ENCODE results near the gene AK3. TPM values are rescaled to one million over a fixed set of nuclear protein-coding genes. Genes with fewer than 3 reads are reported as not detected.

Gene AK3
- polyA plus RNA-seq, 1 donor (not counting 4 experiments of a cell fraction or from before 2014, with no cell fraction given), result 45.8 TPM

- no peak overlapping the region for H2AFZ ChIP-seq (ENCODE audit: control insufficient read depth, low read length)
- dilution Hi-C loops (cut with MboI; ENCODE audit: extremely low pct_ligation_motif_present, low sequenced_read_pairs), result no loop called here
Measured at GRCh38 chr9:4732890-4733289, 8.1 kb downstream of the AK3 start.

GRCh38 chr9:4727593-4727992 is 13.4 kb downstream of the AK3 start:
- H3K36me3 ChIP-seq (ENCODE audit: control insufficient read depth in 2 of 2, extremely low read depth in 1 of 2, insufficient read depth in 2 of 2, low read length in 2 of 2), result peaks cover 0 to 5% of the 10 kb centered on the region in 2 experiments
- H3K9ac ChIP-seq (ENCODE audit: control insufficient read depth, extremely low read depth, insufficient read depth, low read length), result no peak overlapping the region
- no peak overlapping the region for H3K27ac ChIP-seq (ENCODE audit: control insufficient read depth, insufficient read depth, low read length)
- no peaks in the 10 kb centered on the region for H3K9me1 ChIP-seq (ENCODE audit: control insufficient read depth, extremely low read depth, insufficient read depth, low read length)
- no peaks in the 10 kb centered on the region for H3K27me3 ChIP-seq (ENCODE audit: control insufficient read depth, extremely low read depth, insufficient read depth, low read length)
- peaks cover 19% of the 10 kb centered on the region for H3K79me2 ChIP-seq (ENCODE audit: control insufficient read depth, insufficient read depth, low read length)
- FAIRE-seq (no peak), DNase-seq (ENCODE audit: low read depth, low spot score) (no peak)
- no peak for TF ChIP-seq CTCF (optimal IDR thresholded peaks at IDR 0.05 in 1 of 3, IDR thresholded peaks at IDR 0.05 in 1 of 3, conservative IDR thresholded peaks at IDR 0.05 in 1 of 3; ENCODE audit: extremely low read depth in 1 of 3, insufficient read depth in 2 of 3, low read length in 3 of 3)
- TF ChIP-seq EZH2 (IDR thresholded peaks at IDR 0.05; ENCODE audit: low read length), result no peak
- H3K4me2 ChIP-seq (ENCODE audit: control insufficient read depth, extremely low read depth, insufficient read depth, low read depth, low read length), result no peak overlapping the region
- dilution Hi-C loops (cut with MboI; ENCODE audit: extremely low pct_ligation_motif_present, low sequenced_read_pairs), result no loop called here
- H2AFZ ChIP-seq (ENCODE audit: control insufficient read depth, low read length), result no peak overlapping the region
- H3K4me1 ChIP-seq (ENCODE audit: control insufficient read depth, extremely low read depth, insufficient read depth, low read length), result no peaks in the 10 kb centered on the region
- H4K20me1 ChIP-seq (ENCODE audit: control insufficient read depth, extremely low read depth, insufficient read depth, low read length), result no peaks in the 10 kb centered on the region
- no peak overlapping the region for H3K4me3 ChIP-seq (ENCODE audit: control insufficient read depth in 2 of 3, extremely low read depth in 1 of 3, insufficient read depth in 2 of 3, low read depth in 1 of 3, low read length in 3 of 3)
- H3K9me3 ChIP-seq (ENCODE audit: control insufficient read depth, low read depth, low read length), result no peaks in the 10 kb centered on the region

More at GRCh38 chr9:4732890-4733289, 8.1 kb downstream of the AK3 start:
- no peaks in the 10 kb centered on the region for H3K4me1 ChIP-seq (ENCODE audit: control insufficient read depth, extremely low read depth, insufficient read depth, low read length)
- no peaks in the 10 kb centered on the region for H3K9me1 ChIP-seq (ENCODE audit: control insufficient read depth, extremely low read depth, insufficient read depth, low read length)
- H3K79me2 ChIP-seq (ENCODE audit: control insufficient read depth, insufficient read depth, low read length), result peaks cover 47% of the 10 kb centered on the region
- TF ChIP-seq EZH2 (IDR thresholded peaks at IDR 0.05; ENCODE audit: low read length) (no peak), CTCF (optimal IDR thresholded peaks at IDR 0.05 in 1 of 3, IDR thresholded peaks at IDR 0.05 in 1 of 3, conservative IDR thresholded peaks at IDR 0.05 in 1 of 3; ENCODE audit: extremely low read depth in 1 of 3, insufficient read depth in 2 of 3, low read length in 3 of 3) (no peak)
- H3K27ac ChIP-seq (ENCODE audit: control insufficient read depth, insufficient read depth, low read length), result no peak overlapping the region
- DNase-seq (ENCODE audit: low read depth, low spot score) (no peak), FAIRE-seq (no peak)
- H3K9me3 ChIP-seq (ENCODE audit: control insufficient read depth, low read depth, low read length), result no peaks in the 10 kb centered on the region
- no peak overlapping the region for H3K4me2 ChIP-seq (ENCODE audit: control insufficient read depth, extremely low read depth, insufficient read depth, low read depth, low read length)
- H3K4me3 ChIP-seq (ENCODE audit: control insufficient read depth in 2 of 3, extremely low read depth in 1 of 3, insufficient read depth in 2 of 3, low read depth in 1 of 3, low read length in 3 of 3), result no peak overlapping the region
- H4K20me1 ChIP-seq (ENCODE audit: control insufficient read depth, extremely low read depth, insufficient read depth, low read length), result no peaks in the 10 kb centered on the region
- H3K27me3 ChIP-seq (ENCODE audit: control insufficient read depth, extremely low read depth, insufficient read depth, low read length), result no peaks in the 10 kb centered on the region
- H3K9ac ChIP-seq (ENCODE audit: control insufficient read depth, extremely low read depth, insufficient read depth, low read length), result no peak overlapping the region
- no peaks in the 10 kb centered on the region for H3K36me3 ChIP-seq (ENCODE audit: control insufficient read depth in 2 of 2, extremely low read depth in 1 of 2, insufficient read depth in 2 of 2, low read length in 2 of 2)
